HFF-Myc (cell line): ENCODE results near the gene IER5.
"Not testable (repeated sequence)": the region's sequence is repeated elsewhere in the genome, so short reads cannot be mapped to it uniquely, and the experiment has no call there.

Experiments
- DNase-seq: peaks from one replicate; pipeline ENCODE4 v3.0.0-alpha.2; 2011; ENCODE audit warnings: low read depth; ENCODE audit errors: extremely low read depth
- H3K4me3 ChIP-seq: replicated peaks from 2 replicates; pipeline ENCODE4 v1.5.1; 2011; ENCODE audit warnings: low read depth, mild to moderate bottlenecking, control low read depth, low read length
- CTCF ChIP-seq: IDR thresholded peaks from 2 replicates; pipeline ENCODE4 v1.5.1; 2012; ENCODE audit warnings: mild to moderate bottlenecking, low read depth, low read length, control low read depth; ENCODE audit errors: missing control alignments

The IER5 gene

GRCh38 chr1:181110013-181110412 is 21.5 kb downstream of the IER5 start:
- no peak for DNase-seq
- no peak overlapping the region for H3K4me3 ChIP-seq
- TF ChIP-seq CTCF, result no peak

GRCh38 chr1:181111559-181111958 is 23.1 kb downstream of the IER5 start:
- no peak for TF ChIP-seq CTCF
- H3K4me3 ChIP-seq, result no peak overlapping the region
- DNase-seq, result no peak

DNA sequence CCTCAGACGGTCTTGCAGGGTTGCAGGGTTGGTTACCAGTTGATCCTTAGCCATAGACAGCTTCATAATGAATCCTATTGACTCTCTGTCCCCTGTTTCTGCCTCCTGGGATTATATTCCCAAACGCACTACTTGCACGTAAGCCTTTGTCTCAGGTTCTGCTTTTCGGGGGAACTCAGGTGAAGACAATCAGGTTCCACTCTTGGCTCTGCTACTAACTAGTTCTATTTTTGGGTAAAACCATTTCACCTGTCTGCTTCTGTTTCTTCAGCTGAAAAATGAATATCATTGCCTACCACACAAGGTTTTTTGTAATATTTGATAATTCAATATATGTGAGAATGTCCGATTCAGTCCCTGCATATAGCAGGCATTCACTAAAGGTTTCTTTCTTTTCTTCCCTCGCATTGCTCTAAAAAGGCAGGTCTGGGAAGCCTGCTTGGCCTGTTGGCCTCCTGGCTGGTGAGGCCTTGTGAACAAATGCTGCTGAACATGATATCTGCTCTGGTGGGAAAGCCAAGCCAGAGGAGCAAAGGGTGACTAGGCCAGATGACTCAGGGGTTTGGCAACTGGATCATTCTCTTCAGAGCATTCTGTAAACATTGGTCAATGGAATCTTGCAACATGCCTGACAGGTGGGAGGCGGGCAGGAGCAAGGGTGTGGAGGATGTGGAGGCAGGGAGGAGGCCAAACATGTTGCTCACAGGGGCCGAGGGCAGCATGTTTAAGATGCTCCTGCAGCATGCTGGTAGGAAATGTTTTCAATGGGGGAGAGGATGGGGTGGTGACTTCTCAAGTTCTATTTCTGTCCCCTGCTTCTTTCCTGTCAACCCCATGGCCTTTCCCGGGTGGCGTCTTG is 23.8 kb downstream of the IER5 start:
- TF ChIP-seq CTCF, result no peak
- DNase-seq, result peak; percentile 97
- H3K4me3 ChIP-seq, result no peak overlapping the region

DNA sequence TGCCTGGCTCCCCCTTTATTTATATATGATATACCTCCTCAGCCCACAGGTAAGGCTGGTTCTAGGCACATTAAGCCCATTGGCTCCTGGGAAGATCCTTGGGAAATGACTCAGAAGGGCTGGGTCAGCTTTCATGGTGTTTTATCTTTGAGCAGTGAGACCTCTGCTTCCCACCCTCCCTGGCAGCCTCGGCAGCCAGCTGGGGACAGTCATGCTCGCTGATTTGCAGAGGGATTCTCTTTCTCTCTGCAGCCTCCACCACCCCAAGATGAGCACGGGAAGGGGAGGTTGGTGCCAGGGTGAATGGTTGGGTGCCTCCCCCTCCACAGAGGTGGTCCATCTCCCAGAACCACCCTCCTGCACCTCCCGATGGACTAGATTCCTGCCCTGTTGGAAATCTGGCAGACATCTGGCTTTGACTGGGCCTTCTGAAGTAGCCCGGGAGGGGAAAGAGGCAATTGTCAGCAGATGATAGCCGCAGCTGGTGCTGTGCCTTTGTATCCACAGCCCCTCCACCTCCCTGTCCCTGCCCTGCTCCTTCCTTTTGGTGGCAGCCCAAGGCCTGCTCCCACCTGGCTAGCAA is 24.6 kb downstream of the IER5 start:
- DNase-seq, result no peak
- 0 out of 2 replicates have a peak overlapping the region, but pooled peaks have one; percentile 16 for H3K4me3 ChIP-seq
- TF ChIP-seq CTCF, result no peak

- no peak for DNase-seq
- no peak for TF ChIP-seq CTCF
Measured at GRCh38 chr1:181114574-181115367, 26.3 kb downstream of the IER5 start.

GRCh38 chr1:181115368-181115684 is 26.8 kb downstream of the IER5 start:
- no peak overlapping the region for H3K4me3 ChIP-seq
- TF ChIP-seq CTCF, result no peak
- DNase-seq, result no peak

More at GRCh38 chr1:181114574-181115367, 26.3 kb downstream of the IER5 start:
- no peak overlapping the region for H3K4me3 ChIP-seq

DNA sequence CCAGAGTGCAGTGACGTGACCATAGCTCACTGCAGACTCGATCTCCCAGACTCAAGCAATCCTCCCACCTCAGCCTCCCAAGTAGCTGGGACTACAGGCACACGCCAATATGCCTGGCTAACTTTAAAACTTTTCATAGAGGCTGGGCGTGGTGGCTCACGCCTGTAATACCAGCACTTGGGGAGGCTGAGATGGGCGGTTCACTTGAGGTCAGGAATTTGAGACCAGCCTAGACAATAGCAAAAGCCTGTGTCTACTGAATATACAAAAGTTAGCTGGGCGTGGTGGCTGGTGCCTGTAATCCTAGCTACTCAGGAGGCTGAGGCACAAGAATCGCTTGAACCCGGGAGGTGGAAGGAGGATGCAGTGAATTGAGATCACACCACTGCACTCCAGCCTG is 27.5 kb downstream of the IER5 start:
- not testable (repeated sequence) for H3K4me3 ChIP-seq, DNase-seq
